Measurements from ENCODE around the gene AFAP1.

GRCh38 chr4:7736436-7737267, 203.0 kb downstream of the AFAP1 start:
- TF ChIP-seq GATA2 (IDR thresholded peaks at IDR 0.05; ENCODE audit: low read depth, low read length) (no peak), GATA3 (IDR thresholded peaks at IDR 0.05; ENCODE audit: low read depth, low read length) (no peak)

All from SH-SY5Y (cell line).